Measurements from ENCODE around the gene VEPH1.
"Not testable (repeated sequence)": the region's sequence is repeated elsewhere in the genome, so short reads cannot be mapped to it uniquely, and the experiment has no call there.

The VEPH1 gene

DNA sequence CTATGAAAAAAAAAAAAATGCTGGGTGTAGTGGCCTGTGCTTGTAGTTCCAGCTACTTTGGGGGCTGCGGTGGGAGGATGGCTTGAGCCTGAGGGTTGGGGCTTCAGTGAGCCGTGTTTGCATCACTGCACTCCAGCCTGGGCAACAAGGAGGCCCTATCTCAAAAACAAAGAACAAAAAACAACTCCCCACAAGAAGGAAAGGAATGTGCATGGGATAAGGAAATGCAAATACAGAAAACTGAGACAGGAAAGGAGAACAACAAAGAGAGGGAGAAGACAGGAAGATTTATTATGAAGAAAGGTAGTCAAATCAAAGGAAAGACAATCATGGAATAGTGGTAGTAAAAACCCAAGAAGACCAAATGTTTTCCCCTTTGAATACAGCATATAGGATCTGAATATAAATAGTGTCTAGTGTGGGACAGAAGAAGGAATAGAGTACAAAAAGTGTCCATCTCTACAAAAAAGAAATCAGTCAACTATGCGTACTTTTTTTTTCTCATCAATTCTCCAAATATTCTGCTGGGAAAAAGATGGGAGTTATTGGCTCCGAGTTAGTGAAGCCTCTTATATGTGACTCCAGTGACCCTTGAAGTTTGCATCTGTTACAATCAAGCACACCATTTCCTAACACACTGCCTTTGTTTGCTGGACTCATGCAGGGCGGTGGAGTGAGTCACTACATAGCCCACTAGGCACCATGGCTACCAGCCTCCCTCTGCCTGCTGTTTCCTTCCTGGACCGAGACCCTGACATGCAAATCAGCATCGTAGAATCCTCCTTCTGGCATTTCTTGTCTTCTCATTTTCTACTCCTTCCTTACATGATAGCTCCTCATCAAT is 167.8 kb downstream of the VEPH1 start:
- no peak for DNase-seq

DNA sequence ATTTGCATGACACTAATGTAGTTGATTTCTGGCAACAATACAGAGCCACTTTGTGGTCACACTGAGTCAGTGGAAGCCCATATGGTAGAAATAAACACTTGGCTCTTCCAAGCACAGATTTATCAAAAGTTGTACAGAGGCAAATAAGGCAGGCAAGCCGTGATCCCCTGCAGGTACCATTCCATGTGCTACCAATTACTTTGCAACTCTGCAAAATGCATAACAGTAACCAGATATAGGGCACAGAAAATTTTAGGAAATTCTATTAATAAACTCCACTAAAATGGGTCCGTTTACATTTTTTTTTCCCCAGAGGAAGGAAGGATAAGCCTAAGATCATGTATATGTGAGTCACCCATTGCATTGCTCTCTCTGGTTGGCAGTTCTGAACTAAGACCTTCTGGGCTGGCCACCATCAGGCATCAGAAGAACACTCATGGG is 169.6 kb downstream of the VEPH1 start:
- DNase-seq, result no peak

DNA sequence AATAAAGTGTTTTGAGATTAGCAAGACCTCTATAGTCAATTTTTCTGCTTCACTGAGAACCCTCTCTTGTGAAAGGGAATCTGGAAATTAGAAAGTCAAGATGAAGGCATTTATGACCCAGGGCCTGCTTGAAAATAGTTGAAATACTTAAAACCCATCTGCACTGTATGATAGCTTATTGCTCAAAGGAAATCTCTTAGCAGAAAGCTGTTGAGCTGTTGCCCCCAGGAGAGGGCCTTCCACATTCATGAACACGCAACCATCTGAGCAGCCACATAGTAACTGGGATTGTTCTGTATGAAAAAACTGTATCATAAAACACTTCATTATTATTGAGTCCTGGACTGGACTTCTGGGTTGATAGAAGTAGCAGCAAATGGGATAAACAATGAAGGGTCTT is 173.0 kb downstream of the VEPH1 start:
- no peak for DNase-seq

DNA sequence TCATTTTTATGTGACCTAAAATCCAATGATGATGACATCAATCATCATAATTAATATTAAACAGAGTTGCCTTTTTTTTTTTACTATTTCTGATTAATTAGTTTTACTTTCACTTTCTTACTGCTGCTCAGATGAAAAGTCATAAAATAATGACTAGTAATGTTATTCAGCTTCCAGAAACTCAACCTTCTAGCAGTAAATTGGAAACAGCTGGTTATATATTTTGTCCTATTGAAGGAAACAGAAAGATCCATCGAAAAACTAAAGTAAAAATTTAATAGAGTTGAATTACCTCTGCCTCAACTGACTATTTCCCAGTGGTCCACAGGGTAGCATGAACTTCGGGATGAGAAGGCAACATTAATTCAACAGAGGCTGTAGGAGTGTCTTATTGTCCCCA is 173.7 kb downstream of the VEPH1 start:
- no peak for DNase-seq

- DNase-seq, result no peak
Observed at GRCh38 chr3:157327837-157328236, 175.4 kb downstream of the VEPH1 start.

DNA sequence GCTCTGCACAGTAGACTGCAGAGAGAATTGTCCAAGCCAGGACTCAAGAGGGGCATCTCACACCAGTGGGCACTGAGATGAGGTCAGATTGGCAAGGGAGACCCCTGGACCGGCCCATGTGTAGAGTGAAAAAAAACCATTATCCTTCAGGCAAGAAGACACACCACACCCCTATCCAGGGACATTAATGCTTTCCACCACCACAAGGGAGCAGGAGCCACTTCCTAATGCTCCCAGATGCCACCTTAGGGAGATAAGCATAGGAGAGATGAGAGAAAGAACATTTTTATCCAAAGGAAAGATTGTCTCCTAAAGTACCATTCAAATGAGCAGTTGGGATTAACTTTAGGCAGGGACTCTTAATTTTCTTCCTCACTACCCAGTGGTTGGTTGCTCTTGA is 176.2 kb downstream of the VEPH1 start:
- DNase-seq, result no peak

DNA sequence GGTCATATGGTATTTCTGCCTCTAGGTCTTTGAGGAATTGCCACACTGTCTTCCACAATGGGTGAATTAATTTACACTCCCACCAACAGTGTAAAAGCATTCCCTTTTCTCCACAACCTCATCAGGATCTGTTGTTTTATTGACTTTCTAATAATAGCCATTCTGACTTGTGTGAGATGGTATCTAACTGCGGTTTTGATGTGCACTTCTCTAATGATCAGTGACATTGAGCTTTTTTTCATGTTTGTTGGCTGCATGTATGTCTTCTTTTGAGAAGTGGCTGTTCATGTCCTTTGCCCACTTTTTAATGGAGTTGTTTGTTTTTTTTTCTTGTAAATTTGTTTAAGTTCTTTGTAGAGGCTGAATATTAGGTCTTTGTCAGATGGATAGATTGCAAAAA is 178.3 kb downstream of the VEPH1 start:
- not testable (repeated sequence) for DNase-seq

DNA sequence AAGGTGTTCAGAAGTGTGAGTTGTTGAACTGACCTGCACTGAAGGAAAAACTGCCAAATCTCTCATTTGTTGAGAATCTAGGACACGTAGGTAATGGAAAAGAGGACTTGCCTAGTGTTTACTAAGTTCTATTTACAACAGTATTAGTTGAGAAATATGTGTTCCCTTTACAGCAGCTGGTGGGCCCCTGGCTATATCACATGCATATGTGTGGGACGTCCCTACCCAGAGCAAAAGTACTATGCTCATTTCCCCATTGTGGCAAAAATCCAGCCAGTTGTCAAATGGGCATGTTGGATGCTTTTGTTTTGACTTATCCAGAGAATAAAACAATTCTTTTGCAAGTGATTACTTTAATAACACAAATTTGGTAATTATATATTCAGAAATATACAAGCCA is 179.9 kb downstream of the VEPH1 start:
- DNase-seq, result no peak

DNA sequence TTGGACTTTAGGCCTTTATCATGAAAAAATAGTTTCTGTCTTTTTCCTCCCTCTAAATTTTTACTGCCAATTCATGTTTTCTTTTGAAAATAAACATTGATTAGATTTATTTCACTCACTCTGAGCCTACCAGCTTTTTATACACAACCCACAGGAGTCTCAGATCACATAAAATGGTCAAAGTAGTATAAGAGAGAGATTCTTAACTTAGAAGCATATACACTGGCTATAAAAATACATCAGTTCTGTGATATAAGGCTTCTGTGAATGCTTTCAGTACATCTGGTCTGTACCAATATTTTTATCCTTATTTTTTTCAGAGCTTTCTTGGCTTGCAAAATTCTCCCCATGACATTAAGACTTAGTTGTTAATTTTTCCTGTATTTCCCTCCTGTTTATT is 183.5 kb downstream of the VEPH1 start:
- no peak for DNase-seq

DNA sequence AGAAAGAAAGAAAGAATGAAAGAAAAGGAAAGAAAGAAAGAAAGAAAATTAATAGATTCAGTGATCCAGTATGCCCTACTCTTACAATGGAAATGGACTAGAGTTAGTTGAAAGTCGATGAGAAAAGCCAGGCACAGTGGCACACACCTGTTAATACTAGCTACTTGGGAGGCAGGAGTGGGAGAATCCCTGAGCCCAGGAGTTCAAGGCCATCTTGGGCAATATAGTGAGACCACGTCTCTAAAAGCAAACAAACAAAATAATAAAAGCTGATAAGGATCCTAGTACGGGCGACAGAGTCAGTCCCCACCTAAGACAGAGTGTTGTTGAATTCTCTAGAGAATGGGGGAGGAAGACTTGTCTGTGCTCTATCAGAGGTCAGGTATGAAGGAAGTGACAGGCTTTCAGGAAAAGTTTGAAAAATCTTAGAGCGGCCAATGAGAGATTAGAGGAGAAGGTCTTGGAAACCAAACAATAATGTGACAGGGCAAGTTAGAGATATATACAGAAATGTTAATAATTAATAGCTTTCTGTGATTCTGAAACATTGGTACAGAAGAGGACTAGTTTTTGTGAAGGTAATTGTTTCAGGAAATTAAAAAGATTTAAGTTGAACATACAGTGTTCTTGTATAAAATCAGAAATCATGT is 184.5 kb downstream of the VEPH1 start:
- DNase-seq, result no peak

DNA sequence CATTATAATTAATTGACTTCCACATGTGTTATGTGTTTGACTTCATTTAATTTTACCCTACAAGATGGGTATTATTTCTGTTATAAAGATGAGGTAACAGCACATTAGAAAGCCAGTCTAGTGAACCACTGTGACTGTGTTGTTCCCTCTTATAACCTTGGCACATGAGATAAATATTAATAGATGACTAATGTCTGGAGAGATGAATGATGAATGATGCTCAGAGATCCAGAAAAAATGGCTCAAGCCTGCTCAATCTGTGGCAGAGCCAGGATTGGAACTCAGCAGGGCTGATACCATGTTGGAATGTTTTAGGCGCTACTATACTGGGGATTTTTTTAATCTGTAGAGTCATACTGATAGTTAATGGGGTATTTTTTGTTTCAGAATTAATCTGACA is 185.3 kb downstream of the VEPH1 start:
- DNase-seq, result no peak

DNA sequence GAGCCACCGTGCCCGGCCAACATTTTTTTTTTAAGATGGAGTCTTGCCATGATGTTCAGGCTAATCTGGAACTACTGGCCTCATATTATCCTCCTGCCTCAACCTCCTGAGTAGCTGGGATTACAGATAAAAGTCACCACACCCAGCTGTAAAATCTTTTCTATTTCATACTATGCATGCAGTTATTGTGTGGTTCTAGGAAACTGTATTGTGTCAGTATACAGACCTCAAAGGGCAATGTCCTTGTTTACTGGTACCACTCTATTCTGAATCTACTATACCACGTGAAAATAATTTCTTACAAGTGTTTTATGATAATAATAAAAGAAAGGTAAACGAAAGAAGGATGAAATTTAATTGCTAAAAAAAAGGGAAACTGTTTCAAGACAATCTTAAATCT is 190.0 kb downstream of the VEPH1 start:
- DNase-seq, result no peak

DNA sequence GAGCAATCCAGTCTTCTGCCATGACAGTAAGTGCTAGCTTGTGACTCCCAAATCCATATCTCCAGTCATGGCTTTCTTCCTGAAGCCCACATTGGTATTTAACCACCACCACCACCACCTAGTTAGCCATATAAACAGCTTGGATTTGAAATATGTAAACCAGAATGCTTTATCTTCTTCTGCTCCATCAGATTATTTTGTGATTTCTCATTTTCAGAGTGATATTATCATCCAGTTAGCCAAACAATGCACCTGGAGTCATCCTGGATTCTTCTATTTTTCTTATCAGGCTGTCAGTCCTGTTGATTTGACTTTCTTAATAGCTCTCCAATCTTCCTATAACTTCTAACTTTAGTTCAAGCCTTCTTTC is 190.9 kb downstream of the VEPH1 start:
- no peak for DNase-seq

- no peak for DNase-seq
Observed at GRCh38 chr3:157311633-157312375, 191.4 kb downstream of the VEPH1 start.

DNA sequence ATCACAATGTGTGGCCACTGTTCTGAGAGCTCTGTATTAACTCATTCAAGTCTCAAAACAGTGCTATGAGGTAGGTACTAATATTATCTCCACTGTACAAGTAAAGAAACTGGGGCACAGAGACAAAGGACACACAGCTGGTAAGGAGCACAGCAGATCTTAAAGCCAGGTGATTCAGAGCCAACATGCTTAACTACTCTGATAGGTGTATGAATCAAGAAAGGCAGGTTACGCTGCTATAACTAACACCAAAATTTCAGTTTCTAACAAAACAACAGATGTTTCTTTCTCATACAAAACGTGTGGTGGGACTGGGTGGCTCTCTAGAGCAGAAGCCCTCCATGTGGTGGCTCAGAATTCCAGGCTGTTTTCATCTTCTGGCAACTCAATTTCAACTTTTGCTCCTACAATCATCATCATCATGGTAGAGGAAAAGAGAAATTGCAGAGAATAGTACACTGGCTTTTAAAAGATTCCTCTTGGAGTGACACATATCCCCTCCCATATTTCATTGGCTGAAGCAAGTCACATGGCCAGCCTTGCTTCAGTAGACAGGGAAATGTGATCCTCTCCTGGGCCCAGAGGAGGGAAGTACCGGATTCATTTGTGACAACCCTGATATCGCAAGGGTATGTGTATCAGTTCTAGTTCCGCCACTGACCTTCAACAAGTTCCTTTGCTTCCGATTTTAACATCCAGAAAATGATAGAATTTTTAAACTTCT is 192.7 kb downstream of the VEPH1 start:
- DNase-seq, result no peak

DNA sequence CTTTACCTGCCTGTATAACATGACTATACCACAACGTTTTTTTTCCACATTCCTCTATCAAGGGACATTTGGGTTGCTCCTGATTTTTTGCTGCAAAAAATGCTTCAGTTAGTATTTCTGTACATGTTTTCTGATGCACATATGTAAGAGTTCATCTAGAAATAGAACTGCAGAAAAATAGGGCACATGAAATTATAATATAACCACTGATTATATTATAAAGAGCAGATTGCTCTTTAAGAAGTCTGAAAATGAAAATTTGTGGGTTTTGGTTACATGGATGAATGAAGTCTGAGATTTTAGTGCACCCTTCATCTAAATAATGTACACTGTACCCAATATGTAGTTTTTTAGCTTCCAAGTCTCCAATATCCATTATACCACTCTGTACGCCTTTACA is 196.7 kb downstream of the VEPH1 start:
- no peak for DNase-seq

DNA sequence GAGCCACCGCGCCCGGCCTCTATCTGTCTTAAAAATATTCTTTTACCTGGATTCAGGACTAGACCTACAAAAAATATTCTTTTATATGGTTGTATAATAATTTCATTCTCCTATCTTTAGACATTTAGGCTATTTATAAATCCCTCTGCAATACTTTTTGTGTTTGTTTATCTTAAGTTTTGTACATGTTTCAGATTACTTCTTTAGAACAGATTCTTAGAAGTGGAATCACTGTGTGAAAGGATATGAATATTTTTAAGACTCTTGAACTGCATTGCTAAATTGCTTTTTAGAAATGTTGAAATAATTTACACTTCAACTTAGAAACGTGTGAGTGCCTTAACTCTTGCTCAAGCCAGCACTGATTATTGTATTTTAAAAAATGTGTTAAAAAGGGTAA is 197.8 kb downstream of the VEPH1 start:
- no peak for DNase-seq

DNA sequence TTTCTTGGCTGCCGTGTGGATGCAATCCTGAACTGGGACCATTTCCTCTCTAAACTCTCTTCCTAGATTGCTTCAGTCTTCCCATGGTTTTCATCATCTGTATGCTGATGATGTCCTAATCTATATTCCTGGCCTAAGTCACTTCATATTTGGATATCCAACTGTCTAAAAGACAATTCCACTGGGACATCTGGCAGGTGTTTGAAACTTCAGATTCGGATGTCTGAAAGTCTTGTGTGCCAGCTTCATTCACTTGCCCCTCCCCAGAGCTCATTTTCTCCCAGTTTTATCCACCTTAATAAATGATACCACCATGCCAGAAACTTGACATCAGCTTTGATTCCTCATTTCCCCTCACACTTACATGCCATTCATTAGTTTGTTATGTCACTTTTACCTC is 201.5 kb downstream of the VEPH1 start:
- DNase-seq, result no peak

GRCh38 chr3:157300981-157301663 is 202.1 kb downstream of the VEPH1 start:
- no peak for DNase-seq

GRCh38 chr3:157300094-157300493 is 203.1 kb downstream of the VEPH1 start:
- DNase-seq, result no peak

GRCh38 chr3:157297328-157297915 is 205.8 kb downstream of the VEPH1 start:
- DNase-seq, result no peak

- DNase-seq, result no peak
Observed at GRCh38 chr3:157294953-157295352, 208.3 kb downstream of the VEPH1 start.
